ENCODE measurements around the gene NTRK3. TPM values are rescaled to one million over a fixed set of nuclear protein-coding genes. Genes with fewer than 3 reads are reported as not detected.

NTRK3 gene
- total and polyA plus RNA-seq, 2 of the 8 experiments (the other 6 are each of a cell fraction or from before 2014, with no cell fraction given): 4.5 to 6.8 TPM

GRCh38 chr15:88121968-88122530 is 134.5 kb downstream of the NTRK3 start (continued):
- no peak for TF ChIP-seq KDM1A (IDR thresholded peaks at IDR 0.05; ENCODE audit: borderline replicate concordance, low read length)
- TF ChIP-seq SIRT6 (IDR thresholded peaks at IDR 0.05; ENCODE audit: low read length): no peak
- no peak for TF ChIP-seq TAF1 (IDR thresholded peaks at IDR 0.05; ENCODE audit: low read depth, low read length)
- no peak for TF ChIP-seq KDM5A (IDR thresholded peaks at IDR 0.05; ENCODE audit: low read length)
- TF ChIP-seq E2F6 (IDR thresholded peaks at IDR 0.05): no peak
